ENCODE results near the gene GARRE1. TPM values are rescaled to one million over a fixed set of nuclear protein-coding genes. Genes with fewer than 3 reads are reported as not detected.

Gene GARRE1
- total and polyA plus RNA-seq, 2 of the 13 experiments (the other 11 are each of a cell fraction or from before 2014, with no cell fraction given): 8.0 to 11.7 TPM

- Histone ChIP-seq H3K4me1 (ENCODE audit: insufficient read depth, low read length) (peaks cover 7% of the 10 kb centered on the region), H4K20me1 (ENCODE audit: insufficient read depth, low read length) (no peaks in the 10 kb centered on the region), H3K36me3 (replicated peaks in 1 of 2; ENCODE audit: control insufficient read depth in 1 of 2, insufficient read depth in 2 of 2, low read length in 2 of 2) (peaks cover 10 to 11% of the 10 kb centered on the region in 2 experiments; a peak in 4 of 5 replicates), H3K27ac (ENCODE audit: extremely low read length, insufficient read depth, low read length) (no peak overlapping the region), H3K9ac (ENCODE audit: insufficient read depth, low read depth, low read length) (no peak overlapping the region), H3K4me3 (replicated peaks in 1 of 3; ENCODE audit: insufficient read depth in 1 of 3, low read depth in 2 of 3, low read length in 3 of 3) (no peak overlapping the region), H2AFZ (ENCODE audit: low read length) (no peak overlapping the region), H3K9me3 (ENCODE audit: low read length) (no peaks in the 10 kb centered on the region), H3K79me2 (ENCODE audit: insufficient read depth, low read length) (no peaks in the 10 kb centered on the region), H3K4me2 (ENCODE audit: low read depth, low read length) (no peak overlapping the region), H3K27me3 (ENCODE audit: control insufficient read depth in 1 of 2, insufficient read depth in 2 of 2, low read length in 2 of 2) (no peaks in the 10 kb centered on the region)
- ATAC-seq (no peak), DNase-seq (ENCODE audit: low spot score) (no peak), FAIRE-seq (no peak)
- WGBS (ENCODE audit: low lambda C conversion rate): 93% methylated on average over 5 of the region's 5 CpGs
- no TSS peak for BruUV-seq (replicated peaks)
- TF ChIP-seq NFRKB (IDR thresholded peaks at IDR 0.05) (no peak), MAFK (conservative IDR thresholded peaks at IDR 0.05 in 1 of 2, IDR thresholded peaks at IDR 0.05 in 1 of 2; ENCODE audit: low read length in 2 of 2) (peak in 1 of 2 experiments; percentile 19; a peak in 1 of 4 replicates)
- ChIA-PET CTCF (ENCODE audit: low intra/inter-chr PET ratio, low total read pairs) (no interaction called here), POLR2A (no interaction called here)
- intact Hi-C loops (cut with micrococcal nuclease; ENCODE audit: unreplicated experiment): no loop called here
- in situ Hi-C loops (cut with HindIII; ENCODE audit: extremely low pct_ligation_motif_present, low pct_unique_long_range_greater_than_20kb): no loop called here
Measured at GRCh38 chr19:34299576-34299975, 45.2 kb downstream of the GARRE1 start.

- ChIA-PET POLR2A (no interaction called here), CTCF (ENCODE audit: low intra/inter-chr PET ratio, low total read pairs) (no interaction called here)
- ATAC-seq: no peak
- no peak for TF ChIP-seq ISL2 (CRISPR knock-in tag; IDR thresholded peaks at IDR 0.05)
- no peak for TF ChIP-seq RBM22 (optimal IDR thresholded peaks at IDR 0.05; ENCODE audit: low read length)
- TF ChIP-seq EEA1 (CRISPR knock-in tag; IDR thresholded peaks at IDR 0.05; ENCODE audit: borderline replicate concordance): no peak
- no peak for TF ChIP-seq MAFK (conservative IDR thresholded peaks at IDR 0.05 in 1 of 2, IDR thresholded peaks at IDR 0.05 in 1 of 2; ENCODE audit: low read length in 2 of 2)
- no peak for TF ChIP-seq RAD21 (CRISPR knock-in tag; IDR thresholded peaks at IDR 0.05)
- TF ChIP-seq ZNF788 (CRISPR knock-in tag; IDR thresholded peaks at IDR 0.05; ENCODE audit: borderline replicate concordance): no peak
- no peak for TF ChIP-seq IKZF4 (CRISPR knock-in tag; IDR thresholded peaks at IDR 0.05; ENCODE audit: borderline replicate concordance, low read depth, not compliant biosample characterization)
- TF ChIP-seq HNF1A (IDR thresholded peaks at IDR 0.05; ENCODE audit: low read depth): no peak
- no peak for TF ChIP-seq HNF1A (CRISPR knock-in tag; IDR thresholded peaks at IDR 0.05; ENCODE audit: borderline replicate concordance)
- TF ChIP-seq TBX3 (IDR thresholded peaks at IDR 0.05; ENCODE audit: borderline replicate concordance): no peak
- TF ChIP-seq ZFP41 (CRISPR knock-in tag; IDR thresholded peaks at IDR 0.05; ENCODE audit: borderline replicate concordance): no peak
- TF ChIP-seq DNMT1 (CRISPR knock-in tag; IDR thresholded peaks at IDR 0.05): no peak
- no peak for TF ChIP-seq PREB (CRISPR knock-in tag; IDR thresholded peaks at IDR 0.05)
- no peak for TF ChIP-seq SP2 (CRISPR knock-in tag; IDR thresholded peaks at IDR 0.05)
Measured at GRCh38 chr19:34300380-34300779, 46.0 kb downstream of the GARRE1 start.

More at GRCh38 chr19:34300380-34300779, 46.0 kb downstream of the GARRE1 start:
- 96% methylated on average over 12 of the region's 13 CpGs for WGBS (ENCODE audit: low lambda C conversion rate)
- no peaks in the 10 kb centered on the region for H4K20me1 ChIP-seq (ENCODE audit: insufficient read depth, low read length)
- peaks cover 5% of the 10 kb centered on the region for H3K4me1 ChIP-seq (ENCODE audit: insufficient read depth, low read length)
- no peak overlapping the region for H3K9ac ChIP-seq (ENCODE audit: insufficient read depth, low read depth, low read length)
- intact Hi-C loops (cut with micrococcal nuclease; ENCODE audit: unreplicated experiment) (no loop called here), in situ Hi-C loops (cut with HindIII; ENCODE audit: extremely low pct_ligation_motif_present, low pct_unique_long_range_greater_than_20kb) (no loop called here)
- no peaks in the 10 kb centered on the region for H3K27me3 ChIP-seq (ENCODE audit: control insufficient read depth in 1 of 2, insufficient read depth in 2 of 2, low read length in 2 of 2)
- DNase-seq (ENCODE audit: low spot score): no peak
- H3K36me3 ChIP-seq (replicated peaks in 1 of 2; ENCODE audit: control insufficient read depth in 1 of 2, insufficient read depth in 2 of 2, low read length in 2 of 2): peaks cover 10 to 11% of the 10 kb centered on the region in 2 experiments; a peak in 4 of 5 replicates
- no peak overlapping the region for H3K4me2 ChIP-seq (ENCODE audit: low read depth, low read length)
- BruUV-seq (replicated peaks): TSS peak; percentile 82
- H3K79me2 ChIP-seq (ENCODE audit: insufficient read depth, low read length): no peaks in the 10 kb centered on the region
- H3K4me3 ChIP-seq (replicated peaks in 1 of 3; ENCODE audit: insufficient read depth in 1 of 3, low read depth in 2 of 3, low read length in 3 of 3): no peak overlapping the region
- FAIRE-seq: no peak
- H3K9me3 ChIP-seq (ENCODE audit: low read length): no peaks in the 10 kb centered on the region
- H2AFZ ChIP-seq (ENCODE audit: low read length): no peak overlapping the region
- H3K27ac ChIP-seq (ENCODE audit: extremely low read length, insufficient read depth, low read length): no peak overlapping the region
